Left kidney (tissue), 2 donors: ENCODE measurements around the gene PIGX. TPM values are rescaled to one million over a fixed set of nuclear protein-coding genes. Genes with fewer than 3 reads are reported as not detected.

Experiments used
- DNase-seq: peaks from one replicate; pipeline ENCODE4 v3.0.0-alpha.2; 2013
- polyA plus RNA-seq: library from polyadenylated mRNA; unstranded; fragments of 120-200 nt; gene quantifications from one replicate; pipeline ENCODE4 v1.2.1, GENCODE V29; 2013; ENCODE audit not compliant: insufficient read length

The PIGX gene
- polyA plus RNA-seq, 1 donor, result 32.5 TPM

GRCh38 chr3:196754091-196754981 lies 42.2 kb downstream of the PIGX start:
- DNase-seq, result no peak

DNA sequence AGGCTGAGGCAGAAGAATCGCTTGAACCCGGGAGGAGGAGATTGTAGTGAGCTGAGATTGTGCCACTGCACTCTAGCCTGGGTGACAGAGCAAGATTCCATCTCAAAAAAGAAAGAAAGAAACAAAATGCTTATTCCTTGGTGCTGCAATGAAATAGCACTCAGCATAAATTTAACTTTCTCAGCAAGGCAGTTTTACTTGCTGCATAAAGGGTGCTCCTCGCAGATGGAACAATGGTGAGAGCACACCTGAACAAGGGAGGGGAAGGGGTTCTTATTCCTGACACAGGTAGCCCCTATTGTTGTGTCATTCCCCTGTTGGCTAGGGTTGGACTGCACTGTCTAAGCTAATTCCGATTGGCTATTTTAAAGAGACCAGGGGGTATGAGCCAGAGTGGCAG lies 44.6 kb downstream of the PIGX start:
- no peak for DNase-seq

DNA sequence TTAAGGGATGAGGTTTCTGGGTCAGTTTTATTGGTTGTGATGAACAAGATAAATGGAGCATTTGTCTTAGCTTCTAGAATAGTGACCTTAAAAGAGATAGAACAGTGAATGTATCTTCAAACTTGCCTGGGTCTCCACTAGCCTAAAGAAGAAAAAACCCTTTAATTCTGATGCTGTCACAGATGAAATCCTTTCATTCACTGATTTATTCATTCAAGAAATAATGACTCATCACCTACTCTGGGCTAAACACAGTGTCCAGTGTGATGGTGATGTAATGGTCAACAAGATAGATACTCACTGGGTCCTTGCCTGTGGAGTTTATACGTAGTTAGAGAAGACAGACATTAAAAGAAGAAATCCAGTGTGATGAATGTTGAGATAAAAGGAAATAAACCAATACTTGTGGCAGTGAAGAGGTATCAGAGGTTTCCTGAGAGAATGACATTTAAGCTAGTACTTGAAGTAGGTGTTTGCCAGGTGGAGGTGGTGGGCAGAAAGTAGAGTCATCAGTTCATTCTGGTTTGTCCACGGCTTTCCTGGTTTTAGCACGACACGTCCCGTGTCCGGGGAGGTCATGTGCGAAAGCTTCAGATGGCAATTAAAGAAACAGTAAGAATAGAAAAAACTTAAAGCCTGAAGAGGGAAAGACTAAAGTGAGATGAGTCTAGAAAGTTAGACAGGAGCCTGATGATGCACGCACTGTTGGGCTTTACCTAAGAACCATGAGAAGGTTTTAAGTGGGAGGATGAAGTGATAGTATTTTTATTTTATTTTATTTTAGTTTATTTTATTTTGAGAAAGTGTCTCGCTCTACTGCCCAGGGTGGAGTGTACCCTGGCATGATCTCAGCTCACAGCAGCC lies 45.9 kb downstream of the PIGX start:
- DNase-seq, result no peak

GRCh38 chr3:196763179-196763578 lies 51.0 kb downstream of the PIGX start:
- no peak for DNase-seq

- DNase-seq, result no peak
Measured at GRCh38 chr3:196765454-196765853, 53.3 kb downstream of the PIGX start.

GRCh38 chr3:196771067-196771466 lies 58.9 kb downstream of the PIGX start:
- no peak for DNase-seq

DNA sequence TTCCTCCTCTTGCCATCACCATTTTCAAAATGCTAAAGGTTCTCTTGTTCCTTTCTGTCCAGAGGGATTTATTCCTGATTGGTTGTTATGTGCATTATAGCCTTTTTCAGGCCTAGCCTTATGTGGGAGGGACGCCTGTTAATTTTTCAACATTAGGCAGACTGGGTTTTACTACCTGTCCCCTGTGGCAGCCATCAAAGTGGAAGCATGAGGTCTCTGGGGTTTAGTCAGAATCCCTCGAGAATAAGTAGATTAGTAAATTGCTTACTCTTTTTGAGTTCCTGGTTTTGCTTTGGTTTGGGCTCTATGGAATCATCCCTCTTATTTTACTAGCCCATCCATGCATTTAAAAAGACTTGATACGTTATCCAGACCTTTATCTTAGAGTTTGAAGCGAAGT lies 59.9 kb downstream of the PIGX start:
- no peak for DNase-seq

- no peak for DNase-seq
Measured at GRCh38 chr3:196772897-196773296, 60.7 kb downstream of the PIGX start.

DNA sequence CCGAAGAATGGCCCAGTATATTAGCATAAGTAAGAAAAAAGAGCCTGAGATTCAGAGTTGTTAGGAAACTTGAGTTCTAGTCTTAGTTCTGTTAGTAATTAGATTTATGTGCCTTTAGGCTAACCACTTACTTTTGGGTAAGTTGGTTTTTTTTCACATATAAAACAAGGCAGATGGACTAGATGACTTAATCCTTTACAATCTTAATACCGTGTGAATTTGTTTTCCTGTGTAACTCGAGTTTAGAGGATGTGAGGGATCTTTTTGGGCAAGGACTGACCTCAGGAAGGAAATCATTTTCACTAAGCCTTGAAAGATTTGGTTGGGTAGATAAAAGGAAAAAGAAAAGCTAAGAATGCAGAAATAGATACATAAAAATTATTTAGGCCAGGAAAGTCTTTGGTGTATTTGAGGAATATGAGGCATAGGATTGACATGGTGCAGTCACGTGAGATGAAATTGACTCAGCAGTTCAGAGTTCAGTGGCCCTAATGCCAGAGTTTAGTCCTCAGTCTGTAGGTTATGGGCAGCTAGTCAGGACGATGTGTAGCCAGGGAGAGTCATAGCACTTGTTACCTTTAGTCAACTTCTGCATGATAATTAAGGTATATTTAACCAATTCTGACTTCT lies 62.1 kb downstream of the PIGX start:
- DNase-seq, result no peak

DNA sequence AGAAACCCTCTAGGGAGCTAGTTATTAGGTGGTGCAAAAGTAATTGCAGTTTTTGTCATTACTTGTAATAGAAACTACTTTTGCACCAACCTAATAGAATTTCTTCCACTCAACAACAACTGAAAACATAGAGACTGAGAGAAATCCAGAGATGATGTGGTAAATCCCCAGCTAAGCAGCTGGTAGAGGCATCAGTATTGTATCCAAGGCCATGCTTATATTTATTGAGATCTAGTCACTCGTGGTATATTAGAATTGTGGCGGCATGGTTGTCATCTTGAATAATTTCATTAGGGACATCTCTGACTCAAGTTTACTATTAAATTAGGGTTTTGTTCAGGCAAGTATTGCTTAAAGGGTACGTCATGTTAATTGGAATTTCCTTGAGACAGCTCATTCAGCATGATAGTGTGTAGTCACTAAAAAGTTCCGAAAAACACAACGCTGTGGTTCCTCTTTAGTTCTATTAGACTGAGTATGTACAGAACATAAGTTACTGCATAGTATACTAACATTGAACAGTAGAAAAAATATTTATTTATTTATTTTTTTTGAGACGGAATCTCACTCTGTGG lies 62.8 kb downstream of the PIGX start:
- DNase-seq, result no peak

GRCh38 chr3:196775938-196776337 lies 63.8 kb downstream of the PIGX start:
- DNase-seq, result no peak

DNA sequence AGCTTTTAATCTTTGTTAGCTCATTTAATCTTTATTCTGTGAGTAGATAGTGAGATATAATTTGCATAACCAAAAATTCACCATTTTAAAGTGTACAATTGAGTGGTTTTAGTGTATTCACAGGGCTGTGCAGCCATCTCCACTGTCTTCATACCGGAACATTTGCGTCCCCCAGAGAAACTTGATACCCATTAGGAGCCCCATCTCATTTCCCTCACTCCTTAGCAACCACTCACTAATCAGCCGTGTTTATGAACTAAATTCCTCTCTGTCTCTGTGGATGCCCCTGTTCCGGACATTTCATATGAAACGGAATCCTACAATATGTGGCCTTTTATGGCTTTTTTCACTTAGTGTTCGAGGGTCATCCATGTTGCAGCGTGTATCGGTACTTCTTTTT lies 65.7 kb downstream of the PIGX start:
- DNase-seq, result no peak

GRCh38 chr3:196778755-196779154 lies 66.6 kb downstream of the PIGX start:
- no peak for DNase-seq

DNA sequence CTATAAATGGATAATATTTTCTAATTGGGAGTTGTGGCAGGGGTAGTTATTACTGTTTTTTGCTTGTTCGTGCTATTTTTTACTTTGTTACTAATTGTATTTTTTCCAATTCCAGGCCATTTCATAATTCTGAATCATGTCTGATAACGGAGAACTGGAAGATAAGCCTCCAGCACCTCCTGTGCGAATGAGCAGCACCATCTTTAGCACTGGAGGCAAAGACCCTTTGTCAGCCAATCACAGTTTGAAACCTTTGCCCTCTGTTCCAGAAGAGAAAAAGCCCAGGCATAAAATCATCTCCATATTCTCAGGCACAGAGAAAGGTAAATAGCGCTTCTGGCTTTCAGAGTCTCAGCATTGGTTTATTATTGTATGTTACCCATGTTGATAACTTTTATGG lies 70.3 kb downstream of the PIGX start:
- no peak for DNase-seq

Other genes starting within 250 kb of the PIGX start
- 21.9 TPM for gene RNF168, start 208.6 kb upstream of the PIGX start, polyA plus RNA-seq
- not detected for gene SMCO1, start 197.0 kb upstream of the PIGX start, polyA plus RNA-seq
- gene WDR53, start 143.8 kb upstream of the PIGX start, polyA plus RNA-seq, result 18.5 TPM
- gene FBXO45, start 143.7 kb upstream of the PIGX start, polyA plus RNA-seq, result 16.7 TPM
- 2.6 TPM for gene NRROS, start 72.7 kb upstream of the PIGX start, polyA plus RNA-seq
- gene CEP19, start 127 bp upstream of the PIGX start, polyA plus RNA-seq, result 4.9 TPM
- 88.6 TPM for gene PAK2, start 27.5 kb downstream of the PIGX start, polyA plus RNA-seq
- 40.4 TPM for gene SENP5, start 155.5 kb downstream of the PIGX start, polyA plus RNA-seq
- gene NCBP2, start 230.2 kb downstream of the PIGX start, polyA plus RNA-seq, result 110 TPM